Tibial artery (tissue), 4 donors: ENCODE results near the gene EEF2K.
"Not testable (repeated sequence)": the region's sequence is repeated elsewhere in the genome, so short reads cannot be mapped to it uniquely, and the experiment has no call there.

Experiments
- DNase-seq, 2 donors: peaks; one replicate each; pipeline ENCODE4 v3.0.0-alpha.2; 2019
- H3K27ac ChIP-seq, 2 donors: fragments of 200-600 bp; sonication (generic) in 1 of 2; 1 replicate in 1 of 2; 2 replicates in 1 of 2; pipeline ENCODE4 v1.5.1; 2018 to 2019; ENCODE audit warnings: mild to moderate bottlenecking in 1 of 2
- H3K27me3 ChIP-seq, 2 donors: fragments of 200-600 bp; sonication (generic) in 1 of 2; one replicate each; pipeline versions ENCODE4 v1.5.1 to v1.6.0; 2016 to 2019
- H3K36me3 ChIP-seq, 3 donors: fragments of 200-600 bp; sonication (generic) in 2 of 3; one replicate each; pipeline ENCODE4 v1.5.1; 2016 to 2019; ENCODE audit warnings: mild to moderate bottlenecking in 2 of 3
- H3K4me1 ChIP-seq, 4 donors: fragments of 200-600 bp; sonication (generic) in 2 of 4; 1 replicate in 3 of 4; 2 replicates in 1 of 4; pipeline ENCODE4 v1.5.1; 2016 to 2019
- H3K4me3 ChIP-seq, 2 donors: fragments of 200-600 bp; sonication (generic) in 1 of 2; 1 replicate in 1 of 2; 2 replicates in 1 of 2; pipeline ENCODE4 v1.5.1; 2018 to 2019; ENCODE audit warnings: mild to moderate bottlenecking in 2 of 2
- H3K9me3 ChIP-seq, 3 donors: fragments of 200-600 bp; sonication (generic) in 1 of 3; one replicate each; pipeline ENCODE4 v1.5.1; 2016 to 2019
- CTCF ChIP-seq, 2 experiments: fragments of 200-600 bp in 1 of 2; fragments of 450-650 bp in 1 of 2; IDR thresholded peaks; one replicate each; pipeline ENCODE4 v1.5.1; 2017 to 2019; ENCODE audit warnings: antibody characterized with exemption in 2 of 2, mild to moderate bottlenecking in 1 of 2, moderate library complexity in 1 of 2
- intact Hi-C: fragments of 100-400 bp; cut with DNase I; formaldehyde crosslinking; loops from one replicate; pipeline ENCODE4 v1.15.0; 2023; ENCODE audit warnings: low total_unique reads

EEF2K gene

GRCh38 chr16:22214402-22214801, 8.3 kb downstream of the EEF2K start:
- Histone ChIP-seq H3K4me1 (peaks cover 0 to 89% (median 61%) of the 10 kb centered on the region in 4 donors), H3K4me3 (no peak overlapping the region), H3K36me3 (peaks cover 0 to 11% (median 9%) of the 10 kb centered on the region in 3 donors), H3K9me3 (no peaks in the 10 kb centered on the region), H3K27me3 (no peaks in the 10 kb centered on the region), H3K27ac (peak overlapping the region; percentile 55 to 87)
- TF ChIP-seq CTCF (IDR thresholded peaks at IDR 0.05): no peak
- intact Hi-C loops: no loop called here
- no peak for DNase-seq

- Histone ChIP-seq H3K27me3 (no peaks in the 10 kb centered on the region), H3K36me3 (peaks cover 0 to 11% (median 9%) of the 10 kb centered on the region in 3 donors), H3K4me3 (no peak overlapping the region), H3K27ac (no peak overlapping the region), H3K4me1 (peaks cover 0 to 89% (median 61%) of the 10 kb centered on the region in 4 donors), H3K9me3 (no peaks in the 10 kb centered on the region)
- DNase-seq: no peak
- intact Hi-C loops: no loop called here
- TF ChIP-seq CTCF (IDR thresholded peaks at IDR 0.05): no peak
Observed at GRCh38 chr16:22214889-22215288, 8.8 kb downstream of the EEF2K start.

GRCh38 chr16:22216191-22216831, 10.2 kb downstream of the EEF2K start:
- no peaks in the 10 kb centered on the region for H3K9me3 ChIP-seq
- peaks cover 0 to 89% (median 62%) of the 10 kb centered on the region in 4 donors for H3K4me1 ChIP-seq
- no peak for TF ChIP-seq CTCF (IDR thresholded peaks at IDR 0.05)
- H3K4me3 ChIP-seq: no peak overlapping the region
- peaks cover 0 to 11% (median 9%) of the 10 kb centered on the region in 3 donors for H3K36me3 ChIP-seq
- H3K27ac ChIP-seq: peak overlapping the region; percentile 73 to 80
- no peak for DNase-seq
- intact Hi-C loops: no loop called here
- no peaks in the 10 kb centered on the region for H3K27me3 ChIP-seq

DNA sequence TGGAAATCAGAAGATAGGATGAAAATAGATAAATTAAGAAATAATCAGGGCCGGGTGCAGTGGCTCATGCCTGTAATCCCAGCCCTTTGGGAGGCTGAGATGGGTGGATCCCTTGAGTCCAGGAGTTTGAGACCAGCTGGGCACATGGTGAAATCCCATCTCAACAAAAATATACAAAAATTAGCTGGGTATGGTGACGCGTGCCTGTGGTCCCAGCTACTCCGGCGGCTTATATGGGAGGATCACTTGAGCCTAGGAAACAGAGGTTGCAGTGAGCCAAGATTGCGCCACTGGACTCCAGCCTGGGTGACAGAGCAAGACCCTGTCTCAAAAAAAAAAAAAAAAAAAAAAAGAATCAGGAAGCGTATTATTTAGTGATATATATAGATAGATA, 10.8 kb downstream of the EEF2K start:
- H3K27me3 ChIP-seq, H3K9me3 ChIP-seq, intact Hi-C loops, H3K4me3 ChIP-seq, DNase-seq: not testable (repeated sequence)
- Histone ChIP-seq H3K27ac (peak overlapping the region; percentile 73 to 80), H3K4me1 (peaks cover 0 to 89% (median 60%) of the 10 kb centered on the region in 4 donors), H3K36me3 (peaks cover 0 to 11% (median 9%) of the 10 kb centered on the region in 3 donors)

DNA sequence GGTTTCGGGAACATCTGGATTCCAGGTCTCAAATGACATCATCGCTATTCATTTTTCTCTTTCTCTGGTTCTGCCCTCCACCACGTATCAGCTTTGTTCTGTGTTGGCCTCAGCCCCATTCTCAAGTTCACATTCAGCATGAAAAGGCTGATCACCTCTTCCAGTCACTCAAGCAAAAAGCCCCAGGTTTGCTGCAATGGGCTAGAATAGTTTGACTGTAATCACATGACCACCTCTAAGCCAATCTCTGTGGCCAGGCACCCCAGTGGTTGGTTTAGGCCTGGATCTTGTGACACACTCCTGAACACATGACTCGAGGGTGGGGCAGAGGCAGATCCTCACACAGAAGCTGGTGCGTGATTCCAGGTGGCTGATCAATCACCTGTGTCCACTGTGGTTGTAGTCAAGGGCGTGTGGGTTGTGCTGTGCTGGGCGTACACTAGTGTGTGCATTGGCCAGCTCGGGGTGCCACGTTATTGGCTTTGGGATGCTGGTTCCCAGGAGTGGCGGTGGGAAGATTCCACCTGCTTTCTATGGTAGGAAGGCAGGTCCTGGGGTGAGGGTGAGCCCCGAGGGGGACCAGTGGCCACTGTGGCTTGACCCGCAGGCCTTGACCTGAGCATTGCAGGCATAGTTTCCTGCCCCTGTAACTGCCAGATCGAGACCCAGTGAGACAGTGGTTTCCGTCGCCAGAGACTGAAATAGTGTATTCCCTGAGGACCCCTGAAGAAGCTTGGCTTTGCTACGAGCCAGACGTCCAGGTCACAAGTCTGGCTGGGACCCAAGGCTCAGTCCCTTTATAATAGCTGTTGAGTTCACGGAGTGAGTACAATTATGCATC, 12.0 kb downstream of the EEF2K start:
- TF ChIP-seq CTCF (IDR thresholded peaks at IDR 0.05): no peak
- intact Hi-C loops: no loop called here
- no peaks in the 10 kb centered on the region for H3K9me3 ChIP-seq
- H3K27ac ChIP-seq: peak overlapping the region; percentile 73 to 80
- no peaks in the 10 kb centered on the region for H3K27me3 ChIP-seq
- no peak overlapping the region for H3K4me3 ChIP-seq
- peak; percentile 66 to 86 for DNase-seq
- H3K4me1 ChIP-seq: peaks cover 0 to 84% (median 51%) of the 10 kb centered on the region in 4 donors
- H3K36me3 ChIP-seq: peaks cover 0 to 9% (median 4%) of the 10 kb centered on the region in 3 donors
